HCT116 (cell line): ENCODE results near the gene RASIP1. TPM values are rescaled to one million over a fixed set of nuclear protein-coding genes. Genes with fewer than 3 reads are reported as not detected.

ENCODE experiments used
- ATAC-seq: fragments of 200-7000 bp; cut with Tn5 transposase; 2 replicates; pipeline ENCODE4 v1.9.1; 2020; ENCODE audit warnings: mild to moderate bottlenecking, moderate library complexity
- BruUV-seq: library from RNA; stranded (reverse); fragments of 400-500 nt; replicated peaks from 2 replicates; lab custom pipeline; 2021; lab: Mats Ljungman, UMichigan
- CTCF ChIA-PET: fragments of 300-600 bp; sonication (Branson Sonifier 250); formaldehyde crosslinking; loops from one replicate; lab custom pipeline; 2021; ENCODE audit warnings: antibody characterized with exemption; lab: Charles Lee
- POLR2A ChIA-PET: fragments of 300-600, 350-600 bp; sonication (Branson Sonifier 250); formaldehyde crosslinking; loops from one replicate; lab custom pipeline; 2021; ENCODE audit warnings: antibody characterized with exemption; lab: Charles Lee
- RAD21 ChIA-PET, 2 experiments: fragments of 300-600 bp; sonication (Branson Sonifier 250); formaldehyde crosslinking; loops; one replicate each; lab custom pipeline; 2023; ENCODE audit warnings: low total read pairs in 2 of 2; ENCODE audit not compliant: uncharacterized antibody in 2 of 2, unreplicated experiment in 2 of 2, low non-redundant PET in 1 of 2; lab: Charles Lee
- DNase-seq: peaks from one replicate; pipeline ENCODE4 v3.0.0-alpha.2; 2010; ENCODE audit warnings: low read depth, low spot score
- H2AFZ ChIP-seq: fragments of 200-600 bp; shearing (Covaris generic), sonication (generic); 2 replicates; pipeline ENCODE4 v1.6.1; 2017; ENCODE audit warnings: low read depth, mixed run types, mixed read lengths, antibody characterized with exemption, low read length; ENCODE audit not compliant: poor library complexity, severe bottlenecking
- H3K27ac ChIP-seq: 2 replicates; pipeline ENCODE4 v1.5.1; 2012; ENCODE audit warnings: low read depth, low read length
- H3K27me3 ChIP-seq: fragments of 200-600 bp; sonication (generic); 2 replicates; pipeline ENCODE4 v1.6.1; 2016; ENCODE audit warnings: mixed run types, low read length, mixed read lengths; ENCODE audit not compliant: insufficient read depth
- H3K36me3 ChIP-seq, 2 experiments: fragments of 200-500 bp in 1 of 2; fragments of 200-600 bp in 1 of 2; sonication (Bioruptor generic) in 1 of 2; sonication (generic) in 1 of 2; 2 replicates each; pipeline versions ENCODE4 v1.5.1 to v1.6.1; 2014 to 2016; ENCODE audit warnings: low read length in 2 of 2, inconsistent platforms in 1 of 2, mixed read lengths in 1 of 2, mixed run types in 1 of 2; ENCODE audit not compliant: insufficient read depth in 2 of 2, control insufficient read depth in 1 of 2
- H3K4me1 ChIP-seq, 2 experiments: fragments of 200-600 bp in 1 of 2; sonication (generic) in 1 of 2; 2 replicates each; pipeline versions ENCODE4 v1.5.1 to v1.6.1; 2012 to 2017; ENCODE audit warnings: low read length in 2 of 2, inconsistent platforms in 1 of 2, mild to moderate bottlenecking in 1 of 2, mixed read lengths in 1 of 2, mixed run types in 1 of 2, moderate library complexity in 1 of 2; ENCODE audit not compliant: insufficient read depth in 2 of 2, control insufficient read depth in 1 of 2
- H3K4me2 ChIP-seq: fragments of 200-600 bp; sonication (generic); 2 replicates; pipeline ENCODE4 v1.6.1; 2017; ENCODE audit warnings: mixed run types, low read length, mixed read lengths
- H3K4me3 ChIP-seq, 2 experiments: fragments of 200-600 bp in 1 of 2; sonication (generic) in 1 of 2; replicated peaks in 1 of 2; 2 replicates each; pipeline ENCODE4 v1.5.1; 2011 to 2016; ENCODE audit warnings: low read length in 2 of 2, control low read depth in 1 of 2, low read depth in 1 of 2, mild to moderate bottlenecking in 1 of 2, mixed read lengths in 1 of 2, mixed run types in 1 of 2
- H3K79me2 ChIP-seq: fragments of 200-600 bp; sonication (generic); 2 replicates; pipeline ENCODE4 v1.6.1; 2017; ENCODE audit warnings: mild to moderate bottlenecking, mixed run types, low read length, moderate library complexity, mixed read lengths; ENCODE audit not compliant: insufficient read depth
- H3K9ac ChIP-seq: fragments of 200-600 bp; sonication (generic); 2 replicates; pipeline ENCODE4 v1.6.1; 2016; ENCODE audit warnings: low read length, mixed read lengths
- H3K9me2 ChIP-seq: fragments of 200-600 bp; sonication (generic), shearing (Covaris generic); 2 replicates; pipeline ENCODE4 v1.6.1; 2017; ENCODE audit warnings: mixed run types, mild to moderate bottlenecking, moderate library complexity; ENCODE audit not compliant: insufficient read depth
- H3K9me3 ChIP-seq, 2 experiments: fragments of 200-500 bp in 1 of 2; fragments of 200-600 bp in 1 of 2; sonication (Bioruptor generic) in 1 of 2; sonication (generic) in 1 of 2; 2 replicates each; pipeline ENCODE4 v1.6.1; 2014 to 2017; ENCODE audit warnings: low read length in 2 of 2, mixed read lengths in 2 of 2, inconsistent platforms in 1 of 2, low read depth in 1 of 2, mild to moderate bottlenecking in 1 of 2, mixed run types in 1 of 2, moderate library complexity in 1 of 2; ENCODE audit not compliant: control insufficient read depth in 1 of 2, insufficient read depth in 1 of 2
- H4K20me1 ChIP-seq: fragments of 200-600 bp; sonication (generic), shearing (Covaris generic); 2 replicates; pipeline ENCODE4 v1.6.1; 2017; ENCODE audit warnings: mixed run types, mild to moderate bottlenecking, moderate library complexity; ENCODE audit not compliant: insufficient read depth
- ATF3 ChIP-seq: IDR thresholded peaks from 2 replicates; pipeline ENCODE4 v1.6.1; 2012
- CBX3 ChIP-seq: IDR thresholded peaks from 2 replicates; pipeline ENCODE4 v1.6.1; 2012; ENCODE audit warnings: low read depth
- EGR1 ChIP-seq: IDR thresholded peaks from 2 replicates; pipeline ENCODE4 v1.6.1; 2012; ENCODE audit warnings: low read depth
- ELF1 ChIP-seq: IDR thresholded peaks from 2 replicates; pipeline ENCODE4 v1.6.1; 2012; ENCODE audit warnings: low read depth, borderline replicate concordance
- EZH2 ChIP-seq: fragments of 200-600 bp; sonication (generic); IDR thresholded peaks from 2 replicates; pipeline ENCODE4 v1.6.1; 2017; ENCODE audit warnings: antibody characterized with exemption, mixed run types
- EZH2phosphoT487 ChIP-seq: fragments of 200-600 bp; IDR thresholded peaks from 2 replicates; pipeline ENCODE4 v1.6.1; 2018; ENCODE audit warnings: antibody characterized with exemption, borderline replicate concordance
- JUND ChIP-seq: IDR thresholded peaks from 2 replicates; pipeline ENCODE4 v1.6.1; 2012
- MAX ChIP-seq: IDR thresholded peaks from 2 replicates; pipeline ENCODE4 v1.6.1; 2012
- POLR2A ChIP-seq: IDR thresholded peaks from 2 replicates; pipeline ENCODE4 v1.7.0; 2011; ENCODE audit warnings: borderline replicate concordance; ENCODE audit not compliant: insufficient read depth, insufficient read length; ENCODE audit errors: extremely low read depth
- POLR2AphosphoS5 ChIP-seq: IDR thresholded peaks from 2 replicates; pipeline ENCODE4 v1.6.1; 2011; ENCODE audit warnings: mild to moderate bottlenecking, low read depth, low read length, moderate library complexity
- RAD21 ChIP-seq: IDR thresholded peaks from 2 replicates; pipeline ENCODE4 v1.6.1; 2012; ENCODE audit warnings: low read depth, mild to moderate bottlenecking
- REST ChIP-seq: IDR thresholded peaks from 2 replicates; pipeline ENCODE4 v1.6.1; 2012; ENCODE audit warnings: low read depth
- SIN3A ChIP-seq: IDR thresholded peaks from 2 replicates; pipeline ENCODE4 v1.6.1; 2012; ENCODE audit warnings: low read depth
- SP1 ChIP-seq: IDR thresholded peaks from 2 replicates; pipeline ENCODE4 v1.6.1; 2012; ENCODE audit warnings: low read depth
- SRF ChIP-seq: IDR thresholded peaks from 2 replicates; pipeline ENCODE4 v1.6.1; 2012; ENCODE audit warnings: low read depth
- YY1 ChIP-seq: IDR thresholded peaks from 2 replicates; pipeline ENCODE4 v1.6.1; 2011; ENCODE audit warnings: low read length, low read depth, moderate library complexity, mild to moderate bottlenecking; ENCODE audit not compliant: insufficient replicate concordance; ENCODE audit errors: extremely low read depth
- ZNF274 ChIP-seq: fragments of 200-500 bp; sonication (Bioruptor generic); IDR thresholded peaks from 2 replicates; pipeline ENCODE4 v1.6.1; 2014; ENCODE audit warnings: mild to moderate bottlenecking, low read depth, low read length, inconsistent platforms
- intact Hi-C: fragments of 100-400 bp; cut with micrococcal nuclease; formaldehyde crosslinking; loops from 2 replicates; pipeline ENCODE4 v1.10.0; 2022
- total RNA-seq: library from RNA; stranded (reverse); gene quantifications from one replicate; pipeline ENCODE4 v1.2.1, GENCODE V29; 2021; ENCODE audit not compliant: unreplicated experiment
- TF ChIP-seq, protein P1 (sequence below): IDR thresholded peaks from 2 replicates; pipeline ENCODE4 v1.6.1; 2011; ENCODE audit warnings: mild to moderate bottlenecking, low read length, moderate library complexity; ENCODE audit not compliant: insufficient replicate concordance; ENCODE audit errors: extremely low read depth
- TF ChIP-seq, protein P2 (sequence below), 3 experiments: fragments of 200-600 bp in 1 of 3; sonication (generic) in 1 of 3; IDR thresholded peaks in 2 of 3; conservative IDR thresholded peaks in 1 of 3; 2 replicates each; pipeline ENCODE4 v1.5.1; 2012 to 2017; ENCODE audit warnings: low read depth in 2 of 3, low read length in 2 of 3, antibody characterized with exemption in 1 of 3, borderline replicate concordance in 1 of 3, control low read depth in 1 of 3, mild to moderate bottlenecking in 1 of 3, mixed read lengths in 1 of 3, mixed run types in 1 of 3, moderate library complexity in 1 of 3; ENCODE audit not compliant: insufficient read depth in 1 of 3

The RASIP1 gene
- total RNA-seq, 1 experiment from 2014 or later: 1.9 TPM

DNA sequence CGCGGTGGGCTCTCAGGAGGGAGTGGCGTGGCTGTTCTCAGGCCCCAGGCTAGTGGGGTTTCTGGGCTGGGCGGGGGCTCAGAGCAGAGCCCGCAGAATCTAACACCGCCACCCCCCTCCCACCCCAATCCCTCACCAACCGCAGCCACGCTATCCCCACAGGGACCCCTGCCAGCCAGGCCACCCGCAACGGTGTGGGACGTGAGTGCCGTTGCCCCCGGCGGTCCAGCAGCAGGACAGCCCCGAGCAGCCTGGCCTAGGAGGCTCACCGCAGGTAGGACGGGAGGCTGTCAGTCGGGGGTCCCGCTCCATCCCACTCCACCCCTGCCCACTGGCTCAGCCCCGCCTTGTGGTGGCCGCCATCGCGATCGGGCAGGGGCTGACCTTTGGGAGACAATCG, 67.4 kb downstream of the RASIP1 start, which contains the start of gene NTN5 (continued):
- no peak for TF ChIP-seq EGR1

DNA sequence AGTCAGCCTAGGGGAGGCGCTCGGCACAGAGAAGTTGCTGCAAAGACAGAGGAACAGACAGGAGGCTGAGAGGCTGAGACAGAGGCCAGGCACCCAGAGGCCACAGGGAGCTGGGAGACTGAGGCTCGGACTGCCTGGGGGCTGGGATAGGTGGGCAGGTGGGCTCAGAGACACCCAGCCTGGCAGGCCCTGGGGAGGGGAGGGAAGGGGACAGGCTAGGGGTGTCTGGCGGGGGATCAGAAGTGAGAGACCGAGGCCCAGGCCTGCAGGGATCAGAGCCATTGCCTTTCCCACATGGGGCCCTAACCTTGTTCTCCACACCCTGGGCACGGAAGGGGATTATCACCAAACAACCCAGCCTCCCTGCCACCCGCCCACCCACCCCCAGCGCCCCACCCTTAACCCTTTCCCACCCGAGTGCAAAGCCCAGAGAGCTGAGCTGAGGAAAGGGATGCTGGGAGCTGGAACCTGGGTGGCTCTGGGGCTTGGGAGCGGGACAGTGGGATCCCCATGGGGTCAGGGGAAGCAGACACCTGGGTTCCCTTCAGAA, 68.9 kb downstream of the RASIP1 start:
- no peak overlapping the region for H3K4me2 ChIP-seq
- no peak overlapping the region for H3K4me3 ChIP-seq
- DNase-seq: no peak
- H3K36me3 ChIP-seq: no peaks in the 10 kb centered on the region
- H3K9me2 ChIP-seq: no peaks in the 10 kb centered on the region
- no peak for ATAC-seq
- H2AFZ ChIP-seq: no peak overlapping the region
- H4K20me1 ChIP-seq: no peaks in the 10 kb centered on the region
- no peaks in the 10 kb centered on the region for H3K27me3 ChIP-seq
- intact Hi-C loops: no loop called here
- no peaks in the 10 kb centered on the region for H3K79me2 ChIP-seq
- TF ChIP-seq MAX: no peak
- TF ChIP-seq RAD21: no peak
- TF ChIP-seq, protein P1, sequence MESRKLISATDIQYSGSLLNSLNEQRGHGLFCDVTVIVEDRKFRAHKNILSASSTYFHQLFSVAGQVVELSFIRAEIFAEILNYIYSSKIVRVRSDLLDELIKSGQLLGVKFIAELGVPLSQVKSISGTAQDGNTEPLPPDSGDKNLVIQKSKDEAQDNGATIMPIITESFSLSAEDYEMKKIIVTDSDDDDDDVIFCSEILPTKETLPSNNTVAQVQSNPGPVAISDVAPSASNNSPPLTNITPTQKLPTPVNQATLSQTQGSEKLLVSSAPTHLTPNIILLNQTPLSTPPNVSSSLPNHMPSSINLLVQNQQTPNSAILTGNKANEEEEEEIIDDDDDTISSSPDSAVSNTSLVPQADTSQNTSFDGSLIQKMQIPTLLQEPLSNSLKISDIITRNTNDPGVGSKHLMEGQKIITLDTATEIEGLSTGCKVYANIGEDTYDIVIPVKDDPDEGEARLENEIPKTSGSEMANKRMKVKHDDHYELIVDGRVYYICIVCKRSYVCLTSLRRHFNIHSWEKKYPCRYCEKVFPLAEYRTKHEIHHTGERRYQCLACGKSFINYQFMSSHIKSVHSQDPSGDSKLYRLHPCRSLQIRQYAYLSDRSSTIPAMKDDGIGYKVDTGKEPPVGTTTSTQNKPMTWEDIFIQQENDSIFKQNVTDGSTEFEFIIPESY: no peak
- no peak for TF ChIP-seq YY1
- no peak for TF ChIP-seq SP1
- TF ChIP-seq CBX3: no peak
- no peak for TF ChIP-seq ATF3
- TF ChIP-seq ELF1: no peak
- no peak for TF ChIP-seq SRF
- TF ChIP-seq EZH2phosphoT487: no peak
- TF ChIP-seq ZNF274: no peak
- TF ChIP-seq POLR2A: no peak
- no peak for TF ChIP-seq JUND
- no peak for TF ChIP-seq EGR1
- TF ChIP-seq EZH2: no peak
- TF ChIP-seq REST: no peak
- no peak for TF ChIP-seq POLR2AphosphoS5
- TF ChIP-seq, protein P2, sequence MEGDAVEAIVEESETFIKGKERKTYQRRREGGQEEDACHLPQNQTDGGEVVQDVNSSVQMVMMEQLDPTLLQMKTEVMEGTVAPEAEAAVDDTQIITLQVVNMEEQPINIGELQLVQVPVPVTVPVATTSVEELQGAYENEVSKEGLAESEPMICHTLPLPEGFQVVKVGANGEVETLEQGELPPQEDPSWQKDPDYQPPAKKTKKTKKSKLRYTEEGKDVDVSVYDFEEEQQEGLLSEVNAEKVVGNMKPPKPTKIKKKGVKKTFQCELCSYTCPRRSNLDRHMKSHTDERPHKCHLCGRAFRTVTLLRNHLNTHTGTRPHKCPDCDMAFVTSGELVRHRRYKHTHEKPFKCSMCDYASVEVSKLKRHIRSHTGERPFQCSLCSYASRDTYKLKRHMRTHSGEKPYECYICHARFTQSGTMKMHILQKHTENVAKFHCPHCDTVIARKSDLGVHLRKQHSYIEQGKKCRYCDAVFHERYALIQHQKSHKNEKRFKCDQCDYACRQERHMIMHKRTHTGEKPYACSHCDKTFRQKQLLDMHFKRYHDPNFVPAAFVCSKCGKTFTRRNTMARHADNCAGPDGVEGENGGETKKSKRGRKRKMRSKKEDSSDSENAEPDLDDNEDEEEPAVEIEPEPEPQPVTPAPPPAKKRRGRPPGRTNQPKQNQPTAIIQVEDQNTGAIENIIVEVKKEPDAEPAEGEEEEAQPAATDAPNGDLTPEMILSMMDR (IDR thresholded peaks at IDR 0.05 in 2 of 3, conservative IDR thresholded peaks at IDR 0.05 in 1 of 3; ENCODE audit: borderline replicate concordance in 1 of 3, insufficient read depth in 1 of 3, low read depth in 2 of 3, low read length in 2 of 3): no peak
- no peak for TF ChIP-seq SIN3A
- no peak overlapping the region for H3K27ac ChIP-seq
- ChIA-PET POLR2A (no interaction called here), CTCF (no interaction called here), RAD21 (no interaction called here)
- no peaks in the 10 kb centered on the region for H3K9me3 ChIP-seq
- peaks cover 3 to 12% of the 10 kb centered on the region in 2 experiments; a peak in 3 of 4 replicates for H3K4me1 ChIP-seq
- no TSS peak for BruUV-seq
- no peak overlapping the region for H3K9ac ChIP-seq
